GM06990 (cell line): ENCODE results near the gene MUC5AC.
A peak's percentile ranks its signal among the peaks of the same experiment; 100 is the strongest.

Experiments
- DNase-seq: peaks from one replicate; pipeline ENCODE4 v3.0.0-alpha.2; 2011; ENCODE audit not compliant: insufficient read length; ENCODE audit errors: extremely low read depth
- H3K27me3 ChIP-seq: replicated peaks from 2 replicates; pipeline ENCODE4 v1.6.0; 2011; ENCODE audit warnings: low read length; ENCODE audit not compliant: control insufficient read depth, insufficient read depth
- H3K36me3 ChIP-seq: 2 replicates; pipeline ENCODE4 v1.5.1; 2011; ENCODE audit warnings: low read length; ENCODE audit not compliant: control insufficient read depth, insufficient read depth
- H3K4me3 ChIP-seq: replicated peaks from 2 replicates; pipeline ENCODE4 v1.5.1; 2011; ENCODE audit warnings: low read depth, mild to moderate bottlenecking, control low read depth, low read length
- CTCF ChIP-seq: IDR thresholded peaks from 2 replicates; pipeline ENCODE4 v1.5.1; 2011; ENCODE audit warnings: low read length, control low read depth, mild to moderate bottlenecking, inconsistent platforms; ENCODE audit not compliant: insufficient read depth, poor library complexity, severe bottlenecking

The MUC5AC gene

GRCh38 chr11:1199751-1200610 lies 42.2 kb downstream of the MUC5AC start:
- Histone ChIP-seq H3K27me3 (no peaks in the 10 kb centered on the region), H3K36me3 (no peaks in the 10 kb centered on the region), H3K4me3 (no peak overlapping the region)
- TF ChIP-seq CTCF, result no peak
- DNase-seq, result peak; percentile 1

GRCh38 chr11:1200611-1201191 lies 42.9 kb downstream of the MUC5AC start:
- Histone ChIP-seq H3K27me3 (no peaks in the 10 kb centered on the region), H3K36me3 (no peaks in the 10 kb centered on the region), H3K4me3 (no peak overlapping the region)
- TF ChIP-seq CTCF, result no peak
- DNase-seq, result peak; percentile 4

GRCh38 chr11:1201395-1202153 lies 43.8 kb downstream of the MUC5AC start:
- Histone ChIP-seq H3K27me3 (no peaks in the 10 kb centered on the region), H3K4me3 (no peak overlapping the region), H3K36me3 (no peaks in the 10 kb centered on the region)
- TF ChIP-seq CTCF, result no peak
- DNase-seq, result no peak

GRCh38 chr11:1202154-1202775 lies 44.5 kb downstream of the MUC5AC start:
- DNase-seq, result peak; percentile 6
- Histone ChIP-seq H3K4me3 (no peak overlapping the region), H3K36me3 (no peaks in the 10 kb centered on the region), H3K27me3 (no peaks in the 10 kb centered on the region)
- no peak for TF ChIP-seq CTCF

- peak; percentile 46 for DNase-seq
- Histone ChIP-seq H3K36me3 (no peaks in the 10 kb centered on the region), H3K27me3 (no peaks in the 10 kb centered on the region), H3K4me3 (no peak overlapping the region)
- TF ChIP-seq CTCF, result peak; percentile 96
These were observed 45.2 kb downstream of the MUC5AC start for GRCh38 chr11:1202776-1203504.
